ENCODE measurements around the gene GRIP1.

- TF ChIP-seq CTCF (conservative IDR thresholded peaks at IDR 0.05 in 1 of 2, IDR thresholded peaks at IDR 0.05 in 1 of 2; ENCODE audit: low read depth in 1 of 2, low read length in 2 of 2), result no peak
- TF ChIP-seq EZH2 (IDR thresholded peaks at IDR 0.05; ENCODE audit: low read length, missing control alignments), result no peak
These were observed 55.4 kb downstream of the GRIP1 start for GRCh38 chr12:66623455-66623854.
